OCI-LY1 (cell line): ENCODE data around the gene WDR5B.

Experiments
- CTCF ChIP-seq: fragments of 200-600 bp; sonication (generic), shearing (Covaris generic); IDR thresholded peaks from 2 replicates; pipeline ENCODE4 v1.5.1; 2017; ENCODE audit warnings: mild to moderate bottlenecking, antibody characterized with exemption, low read length, moderate library complexity, mixed read lengths
- EZH2 ChIP-seq: fragments of 200-600 bp; sonication (generic), shearing (Covaris generic); IDR thresholded peaks from 2 replicates; pipeline ENCODE4 v1.8.0; 2017; ENCODE audit warnings: borderline replicate concordance, mixed run types, mild to moderate bottlenecking, antibody characterized with exemption, low read length, moderate library complexity, mixed read lengths

GRCh38 chr3:122403489-122403888, 12.4 kb downstream of the WDR5B start:
- no peak for TF ChIP-seq EZH2
- TF ChIP-seq CTCF: no peak
